ENCODE measurements around the gene KMT2D.

GRCh38 chr12:49028666-49029275, 31.8 kb downstream of the KMT2D start:
- no peak for TF ChIP-seq CTCF (conservative IDR thresholded peaks at IDR 0.05; ENCODE audit: low read length)
- no peak for TF ChIP-seq EZH2phosphoT487 (IDR thresholded peaks at IDR 0.05; ENCODE audit: borderline replicate concordance)

Data from Loucy (cell line).